NCI-H510A treated with DMSO at 0.1 percent for 48 hours (cell line): ENCODE results near the gene ZCWPW1.
"Not testable (repeated sequence)": the region's sequence is repeated elsewhere in the genome, so short reads cannot be mapped to it uniquely, and the experiment has no call there.

ENCODE experiments used
- DNase-seq: peaks from one replicate; lab custom pipeline; 2025; lab: John Stamatoyannopoulos, UW

Gene ZCWPW1

DNA sequence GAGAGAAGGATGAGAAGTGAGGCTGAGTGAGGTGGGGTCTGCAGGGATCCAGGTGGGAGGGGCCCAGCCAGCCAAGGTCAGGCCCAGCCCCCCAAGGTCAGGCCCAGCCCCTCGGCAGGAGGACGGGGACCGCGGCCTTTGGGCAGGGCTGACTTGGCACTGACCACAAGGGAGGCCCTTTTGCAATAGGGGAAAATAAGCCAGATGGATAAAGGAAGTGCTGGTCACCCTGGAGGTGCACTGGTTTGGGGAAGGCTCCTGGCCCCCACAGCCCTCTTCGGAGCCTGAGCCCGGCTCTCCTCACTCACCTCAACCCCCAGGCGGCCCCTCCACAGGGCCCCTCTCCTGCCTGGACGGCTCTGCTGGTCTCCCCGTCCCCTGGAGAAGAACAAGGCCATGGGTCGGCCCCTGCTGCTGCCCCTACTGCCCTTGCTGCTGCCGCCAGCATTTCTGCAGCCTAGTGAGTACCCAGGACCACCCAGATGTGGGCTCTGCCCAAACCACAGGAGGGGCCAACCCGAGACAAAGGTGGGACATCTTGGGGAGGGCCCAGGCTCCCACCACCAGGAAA is 55.2 kb downstream of the ZCWPW1 start, which contains the start of gene PILRA:
TSS of gene PILRA (plus strand) at position 227 of the 571 bp plus-strand sequence. CDS start at position 397, 170 bp downstream.
- no peak for DNase-seq

DNA sequence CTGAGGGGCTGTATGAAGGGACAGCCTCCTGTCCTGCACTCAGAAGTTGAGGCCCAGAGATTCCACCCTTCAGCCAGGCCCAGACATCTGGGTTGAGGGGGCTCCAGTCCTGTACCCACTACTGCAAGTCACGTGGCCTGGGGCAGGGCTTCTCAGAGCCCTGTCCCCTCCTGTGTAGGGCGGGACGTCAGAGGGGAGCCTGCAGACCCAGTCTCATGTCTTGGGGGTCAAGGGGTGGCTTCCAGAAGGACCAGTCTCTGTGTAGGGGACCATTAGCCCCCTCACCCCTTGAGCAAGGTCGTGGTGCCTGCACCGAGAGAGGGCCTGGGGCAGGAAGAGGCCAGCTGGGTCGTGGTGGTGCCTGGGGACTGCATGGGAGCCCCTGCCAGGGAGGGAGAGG is 55.8 kb downstream of the ZCWPW1 start:
- DNase-seq = no peak

DNA sequence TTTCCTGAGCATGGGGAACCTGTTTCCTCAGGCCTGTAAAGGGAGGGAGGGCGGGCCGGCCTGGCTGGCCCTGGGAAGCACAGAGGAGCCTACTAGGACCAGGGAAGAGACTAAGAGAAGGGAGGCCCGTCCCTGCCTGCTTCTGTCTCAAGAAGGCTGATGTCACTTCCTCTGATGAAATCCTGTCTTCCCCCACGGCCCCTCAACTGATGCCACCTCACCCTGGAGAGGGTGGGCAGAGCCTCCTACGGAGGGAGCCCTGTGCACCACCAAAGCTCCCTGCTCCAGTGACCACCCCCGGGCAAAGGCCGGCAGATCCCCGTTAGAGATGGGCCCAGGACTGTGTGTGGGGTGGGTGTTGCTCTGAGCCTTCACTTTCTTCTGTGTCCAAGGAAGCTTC is 56.2 kb downstream of the ZCWPW1 start:
- DNase-seq = no peak

DNA sequence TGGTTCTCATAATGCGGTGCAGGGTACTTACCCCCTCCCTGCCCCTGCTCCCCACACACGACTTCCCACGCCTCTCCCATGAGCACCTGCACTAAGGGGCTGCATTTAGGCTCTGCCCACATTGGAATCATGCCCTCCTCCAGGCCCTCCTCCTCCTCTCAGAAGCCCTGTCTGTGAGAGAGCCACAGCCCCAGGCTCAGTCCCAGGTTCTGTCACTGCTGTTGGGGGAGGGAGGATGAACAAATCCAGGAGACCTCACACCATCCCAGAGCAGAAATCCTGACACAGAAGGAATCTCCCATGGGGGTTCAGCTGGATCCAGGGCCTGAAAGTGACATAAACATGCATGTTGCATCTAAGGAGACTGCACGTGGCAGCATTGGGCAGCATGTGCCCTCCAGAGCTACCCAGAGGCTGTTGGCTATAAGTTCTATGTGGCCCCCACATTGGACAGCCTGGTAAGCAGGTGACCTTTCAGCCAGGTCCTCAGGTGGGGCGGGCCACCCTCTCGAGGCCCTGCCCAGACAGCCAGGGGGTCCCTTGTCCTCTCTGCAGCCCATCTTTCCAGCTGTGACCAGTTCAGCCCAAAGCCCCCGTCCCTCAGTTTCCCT is 56.8 kb downstream of the ZCWPW1 start:
- DNase-seq = no peak

DNA sequence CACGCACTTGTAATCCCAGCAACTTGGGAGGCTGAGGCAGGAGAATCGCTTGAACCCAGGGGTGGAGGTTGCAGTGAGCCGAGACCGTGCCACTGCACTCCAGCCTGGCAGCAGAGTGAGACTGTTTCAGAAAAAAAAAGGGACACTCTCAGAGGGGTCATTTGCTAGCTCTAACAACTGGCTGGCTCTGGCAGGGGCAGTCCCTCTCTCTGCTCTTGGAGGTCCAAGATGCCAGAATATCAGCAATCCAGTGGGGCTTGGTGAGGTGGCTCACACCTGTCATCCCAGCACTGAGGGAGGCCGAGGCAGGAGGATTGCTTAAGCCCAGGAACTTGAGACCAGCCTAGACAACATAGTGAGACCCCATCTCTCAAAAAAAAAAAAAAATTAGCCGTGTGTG is 57.8 kb downstream of the ZCWPW1 start:
- DNase-seq = no peak

DNA sequence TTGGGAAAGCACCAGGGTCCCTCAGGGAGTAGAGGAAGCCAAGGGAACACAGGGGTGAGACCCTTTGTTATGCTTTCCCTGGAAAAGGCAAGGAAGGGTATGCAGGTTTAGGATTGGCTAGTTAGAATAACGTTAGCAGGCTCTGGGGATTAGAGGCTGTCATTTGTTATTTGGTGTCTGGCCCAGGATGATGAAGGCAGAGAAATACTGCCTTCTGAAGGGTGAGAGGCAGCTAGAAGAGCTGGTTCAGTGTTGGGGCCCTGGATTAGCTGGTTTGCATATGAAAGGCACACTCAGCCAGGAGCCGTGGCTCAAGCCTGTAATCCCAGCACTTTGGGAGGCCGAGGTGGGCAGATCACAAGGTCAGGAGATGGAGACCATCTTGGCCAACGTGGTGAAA is 58.2 kb downstream of the ZCWPW1 start:
- no peak for DNase-seq

DNA sequence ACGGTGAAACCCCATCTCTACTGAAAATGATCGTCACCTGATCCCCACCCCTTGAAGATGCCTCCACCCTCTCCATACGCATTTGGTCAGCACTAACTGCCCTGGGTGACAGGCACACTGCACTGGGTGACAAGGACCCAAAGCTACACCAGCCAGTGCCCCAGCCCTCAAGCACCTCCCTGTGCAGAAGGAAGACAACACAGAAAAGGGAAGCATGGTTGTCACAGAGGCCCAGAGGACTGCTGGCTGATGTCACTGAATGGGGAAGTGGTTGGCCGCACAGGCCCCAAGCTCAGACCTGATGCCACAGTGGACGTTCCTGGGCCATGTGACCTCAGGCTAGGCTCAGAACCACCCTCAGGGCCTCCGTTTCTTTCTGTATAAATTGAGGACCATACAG is 59.4 kb downstream of the ZCWPW1 start:
- no peak for DNase-seq

DNA sequence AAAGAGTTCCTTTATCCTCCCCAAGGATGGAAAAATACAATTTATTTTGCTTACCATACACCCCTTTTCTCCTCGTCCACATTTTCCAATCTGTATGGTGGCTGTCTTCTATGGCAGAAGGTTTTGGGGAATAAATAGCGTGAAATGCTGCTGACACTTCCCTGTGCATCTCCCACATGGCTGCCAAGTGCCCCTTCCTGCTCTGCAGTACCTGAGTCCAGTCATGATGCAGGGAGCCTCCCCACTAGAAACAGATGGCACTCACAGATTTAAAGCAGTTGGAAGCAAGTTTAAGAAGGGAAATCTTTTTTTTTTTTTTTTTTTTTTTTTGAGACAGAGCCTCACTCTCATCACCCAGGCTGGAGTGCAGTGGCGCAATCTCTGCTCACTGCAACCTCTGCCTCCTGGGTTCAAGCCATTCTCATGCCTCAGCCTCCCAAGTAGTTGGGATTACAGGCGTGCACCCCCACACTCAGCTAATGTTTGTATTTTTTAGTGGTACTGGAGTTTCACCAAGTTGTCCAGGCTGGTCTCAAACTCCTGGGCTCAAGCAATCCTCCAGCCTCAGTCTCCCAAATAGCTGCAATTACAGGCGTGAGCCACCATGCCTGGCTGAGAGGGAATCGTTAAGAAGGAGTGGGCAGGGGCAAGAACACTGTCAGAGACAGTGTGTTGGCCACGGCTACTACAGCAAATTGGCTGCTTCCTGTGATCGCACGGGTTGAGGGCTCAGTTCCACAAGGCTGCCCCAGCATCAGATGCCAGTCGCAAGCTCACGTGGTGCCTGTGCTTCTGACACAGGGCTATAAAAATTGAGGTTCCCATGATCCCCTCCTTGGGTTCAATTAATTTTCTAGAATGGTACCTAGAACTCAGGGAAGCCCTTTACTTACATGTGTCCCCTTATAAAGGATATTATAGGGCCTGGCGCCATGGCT is 60.6 kb downstream of the ZCWPW1 start:
- no peak for DNase-seq

DNA sequence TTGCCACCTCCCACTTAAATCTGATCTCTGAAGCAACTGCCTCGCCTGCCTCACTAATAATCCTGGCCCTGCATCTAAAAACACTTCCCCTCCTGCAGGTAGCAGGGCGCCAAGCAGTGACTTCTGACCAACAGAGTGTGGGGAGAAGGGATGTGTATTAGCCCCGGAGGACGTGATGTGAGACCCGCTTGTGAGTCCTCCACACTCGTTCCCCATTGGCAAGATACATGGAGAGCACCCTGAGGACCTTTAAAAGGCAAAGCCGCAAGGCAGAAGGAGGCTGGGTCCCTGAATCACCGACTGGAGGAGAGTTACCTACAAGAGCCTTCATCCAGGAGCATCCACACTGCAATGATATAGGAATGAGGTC is 61.3 kb downstream of the ZCWPW1 start:
- DNase-seq = no peak

DNA sequence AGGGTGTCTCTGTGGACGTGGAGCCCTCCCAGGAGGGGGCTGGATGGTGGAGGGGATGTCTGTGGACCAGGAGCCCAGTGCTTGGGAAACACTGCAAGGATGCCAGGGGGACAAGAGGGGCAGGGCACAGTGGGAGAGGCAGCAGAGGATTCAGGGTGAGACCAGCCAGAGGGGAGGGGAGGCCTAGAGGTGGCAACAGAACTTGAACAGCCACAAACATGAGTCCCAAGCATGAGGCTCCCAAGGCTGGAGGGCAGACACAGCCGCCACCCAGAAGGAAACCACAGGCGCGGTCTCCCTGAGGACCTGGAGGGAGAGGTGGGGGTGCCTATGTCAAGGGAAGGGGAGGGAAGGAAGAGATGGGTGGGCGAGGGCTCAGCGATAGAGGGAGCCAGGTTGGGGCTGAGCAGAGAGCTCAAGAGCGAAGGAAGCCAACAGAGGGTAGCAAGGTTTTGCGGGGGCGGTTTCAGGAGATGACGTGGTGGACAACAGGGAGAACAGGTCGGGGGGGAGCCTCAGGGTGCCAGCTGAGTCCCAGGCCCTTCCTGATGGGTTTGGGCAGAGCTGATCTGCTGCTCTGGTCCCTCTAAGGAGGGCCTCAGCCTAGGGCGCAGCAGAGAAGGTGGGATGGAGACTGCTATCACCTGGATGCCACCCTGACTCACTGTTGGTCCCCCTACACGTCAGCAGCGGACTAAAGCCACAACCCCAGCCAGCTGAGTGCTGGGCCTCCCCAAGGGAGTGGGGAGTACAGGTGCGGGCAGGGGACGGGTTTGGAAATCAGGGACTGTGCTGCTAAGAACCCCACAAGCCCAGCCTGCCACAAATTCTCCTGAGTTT is 61.9 kb downstream of the ZCWPW1 start:
- DNase-seq = no peak

DNA sequence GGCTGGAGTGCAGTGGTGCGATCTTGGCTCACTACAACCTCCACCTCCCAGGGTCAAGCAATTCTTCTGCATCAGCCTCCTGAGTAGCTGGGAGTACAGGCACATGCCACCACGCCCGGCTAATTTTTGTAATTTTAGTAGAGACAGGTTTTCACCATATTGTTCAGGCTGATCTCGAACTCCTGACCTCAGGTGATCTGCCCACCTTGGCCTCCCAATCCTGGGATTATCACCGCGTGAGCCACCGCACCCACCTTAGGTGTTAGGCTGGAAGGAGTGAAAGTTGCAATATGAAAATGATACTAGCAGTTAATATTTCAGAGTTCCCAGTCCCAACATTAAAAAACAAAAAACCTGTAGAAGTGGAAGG is 62.5 kb downstream of the ZCWPW1 start:
- not testable (repeated sequence) for DNase-seq

DNA sequence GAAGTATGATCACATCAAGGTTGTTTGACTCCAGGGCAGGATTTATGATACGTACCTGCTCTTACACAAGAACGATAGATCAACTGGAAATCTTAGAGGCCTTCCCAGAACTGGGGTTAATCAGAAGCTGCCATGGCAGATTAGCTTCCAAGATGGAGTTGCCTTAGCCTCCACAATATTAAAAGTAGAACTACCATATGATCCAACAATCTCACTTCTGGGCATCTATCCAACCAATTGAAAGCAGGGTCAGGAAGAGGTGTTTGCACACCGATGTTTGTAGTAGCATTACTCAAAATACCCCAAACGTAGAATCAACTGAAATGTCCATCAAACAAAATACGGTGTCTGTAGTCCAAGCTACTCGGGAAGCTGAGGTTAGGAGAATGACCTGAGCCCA is 64.0 kb downstream of the ZCWPW1 start:
- no peak for DNase-seq

DNA sequence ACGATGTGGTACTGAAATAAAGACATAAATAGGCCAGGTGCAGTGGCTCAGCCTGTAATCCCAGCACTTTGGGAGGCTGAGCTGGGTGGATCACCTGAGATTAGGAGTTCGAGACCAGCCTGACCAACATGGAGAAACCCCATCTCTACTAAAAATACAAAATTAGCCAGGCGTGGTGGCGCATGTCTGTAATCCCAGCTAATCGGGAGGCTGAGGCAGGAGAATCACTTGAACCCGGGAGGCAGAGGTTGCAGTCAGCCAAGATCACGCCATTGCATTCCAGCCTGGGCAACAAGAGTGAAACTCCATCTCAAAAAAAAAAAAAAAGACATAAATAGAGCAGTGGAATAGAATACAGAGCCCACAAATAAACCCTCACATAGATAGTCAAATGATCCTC is 64.7 kb downstream of the ZCWPW1 start:
- DNase-seq = not testable (repeated sequence)

DNA sequence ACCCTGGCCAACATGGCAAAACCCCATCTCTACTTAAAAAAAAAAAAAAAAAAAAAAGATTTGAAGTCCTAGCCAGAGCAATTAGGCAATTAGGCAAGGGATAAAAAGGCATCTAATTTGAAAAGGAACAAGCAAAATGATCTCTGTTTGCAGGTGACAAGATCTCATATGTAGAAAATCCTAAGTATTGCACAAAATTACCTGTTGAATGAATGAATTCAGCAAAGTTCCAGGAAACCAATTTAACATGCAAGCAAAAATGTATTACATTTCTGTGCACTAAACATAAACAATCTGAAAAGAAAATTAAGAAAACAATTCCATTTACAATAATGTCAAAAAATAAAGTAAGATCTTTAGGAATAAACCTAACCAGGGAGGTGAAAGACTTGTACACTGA is 65.4 kb downstream of the ZCWPW1 start:
- no peak for DNase-seq

DNA sequence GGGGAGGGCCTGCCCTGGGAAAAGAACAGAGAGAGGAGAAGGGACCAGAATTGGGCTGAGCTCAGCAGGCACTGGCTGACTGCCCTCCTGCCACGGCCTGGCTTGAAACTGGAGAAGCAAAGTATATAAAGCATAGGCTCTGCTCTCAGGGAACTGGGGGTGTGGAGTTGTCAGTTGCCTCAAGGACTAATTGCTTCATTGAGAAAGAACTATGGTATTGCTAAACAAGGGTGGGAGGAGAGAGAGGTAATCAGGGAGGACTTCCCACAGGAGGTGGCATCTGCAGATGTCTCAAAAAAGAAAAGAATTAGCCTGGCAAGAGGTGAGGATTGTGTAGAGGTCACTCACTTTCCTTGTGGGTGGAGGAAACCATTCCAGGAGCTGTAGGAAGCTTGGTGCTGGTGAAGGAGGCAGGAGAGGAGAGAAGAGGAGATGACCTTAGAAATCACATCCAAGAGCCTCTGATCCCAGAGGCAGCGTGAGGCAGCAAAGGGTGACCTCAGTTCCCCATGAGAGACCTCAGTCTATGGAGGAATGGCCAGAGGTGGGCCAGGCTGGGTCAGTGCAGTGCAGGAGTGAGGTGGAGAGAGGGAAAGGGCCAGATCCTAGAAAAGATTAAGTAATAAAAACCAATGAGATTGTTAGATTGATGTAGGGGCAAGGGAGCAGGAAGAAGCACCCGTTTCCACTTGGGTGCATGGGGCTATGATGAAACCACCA is 68.2 kb downstream of the ZCWPW1 start:
- no peak for DNase-seq

DNA sequence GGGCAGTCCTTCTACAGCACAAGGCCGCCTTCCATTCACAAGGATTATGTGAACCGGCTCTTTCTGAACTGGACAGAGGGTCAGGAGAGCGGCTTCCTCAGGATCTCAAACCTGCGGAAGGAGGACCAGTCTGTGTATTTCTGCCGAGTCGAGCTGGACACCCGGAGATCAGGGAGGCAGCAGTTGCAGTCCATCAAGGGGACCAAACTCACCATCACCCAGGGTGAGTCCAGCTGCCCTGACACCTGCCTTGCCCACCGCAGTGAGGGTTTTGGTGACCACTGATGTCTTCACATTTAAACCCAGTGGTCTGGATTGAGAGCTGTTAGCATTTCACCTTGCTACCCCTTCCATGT is 69.7 kb downstream of the ZCWPW1 start:
- no peak for DNase-seq

DNA sequence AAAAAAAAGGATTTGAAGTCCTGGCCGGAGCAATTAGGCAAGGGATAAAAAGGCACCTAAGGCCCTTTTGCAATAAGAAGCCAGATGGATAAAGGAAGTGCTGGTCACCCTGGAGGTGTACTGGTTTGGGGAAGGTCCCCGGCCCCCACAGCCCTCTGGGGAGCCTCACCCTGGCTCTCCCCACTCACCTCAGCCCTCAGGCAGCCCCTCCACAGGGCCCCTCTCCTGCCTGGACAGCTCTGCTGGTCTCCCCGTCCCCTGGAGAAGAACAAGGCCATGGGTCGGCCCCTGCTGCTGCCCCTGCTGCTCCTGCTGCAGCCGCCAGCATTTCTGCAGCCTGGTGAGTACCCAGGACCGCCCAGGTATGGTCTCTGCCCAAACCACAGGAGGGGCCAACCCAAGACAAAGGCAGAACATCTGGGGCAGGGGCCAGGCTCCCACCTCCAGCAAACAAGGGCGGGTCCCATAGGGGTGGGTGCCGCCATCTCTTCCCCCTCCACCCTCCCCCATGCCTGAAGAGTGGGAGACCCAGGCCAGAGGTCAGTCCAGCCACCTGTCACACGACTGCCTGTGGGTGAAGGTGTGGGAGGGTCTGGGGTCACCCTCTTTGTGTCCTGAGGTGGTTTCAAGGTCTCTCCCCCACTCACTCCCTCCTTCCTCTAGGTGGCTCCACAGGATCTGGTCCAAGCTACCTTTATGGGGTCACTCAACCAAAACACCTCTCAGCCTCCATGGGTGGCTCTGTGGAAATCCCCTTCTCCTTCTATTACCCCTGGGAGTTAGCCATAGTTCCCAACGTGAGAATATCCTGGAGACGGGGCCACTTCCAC is 70.3 kb downstream of the ZCWPW1 start, which contains the start of gene PILRB:
TSS of gene PILRB (plus strand) at position 91 of the 830 bp plus-strand sequence. CDS start at position 277, 186 bp downstream.
- no peak for DNase-seq

DNA sequence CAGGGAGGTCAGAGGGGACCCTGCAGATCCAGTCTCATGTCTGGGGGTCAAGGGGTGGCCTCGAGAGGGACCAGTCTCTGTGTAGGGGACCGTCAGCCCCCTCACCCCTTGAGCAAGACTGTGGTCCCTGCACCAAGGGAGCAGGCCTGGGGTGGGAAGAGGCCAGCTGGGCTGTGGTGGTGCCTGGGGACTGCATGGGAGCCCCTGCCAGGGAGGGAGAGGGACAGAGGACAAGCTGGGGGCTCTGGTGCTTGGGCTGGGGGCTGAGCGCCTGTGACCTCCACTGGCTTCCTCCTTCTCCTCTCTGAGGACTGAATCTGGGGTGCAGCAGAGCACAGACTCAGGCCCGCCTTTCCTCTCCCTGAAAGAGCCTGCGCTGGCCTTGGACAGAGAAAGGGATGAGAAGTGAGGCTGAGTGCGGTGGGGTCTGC is 71.4 kb downstream of the ZCWPW1 start:
- DNase-seq = no peak

DNA sequence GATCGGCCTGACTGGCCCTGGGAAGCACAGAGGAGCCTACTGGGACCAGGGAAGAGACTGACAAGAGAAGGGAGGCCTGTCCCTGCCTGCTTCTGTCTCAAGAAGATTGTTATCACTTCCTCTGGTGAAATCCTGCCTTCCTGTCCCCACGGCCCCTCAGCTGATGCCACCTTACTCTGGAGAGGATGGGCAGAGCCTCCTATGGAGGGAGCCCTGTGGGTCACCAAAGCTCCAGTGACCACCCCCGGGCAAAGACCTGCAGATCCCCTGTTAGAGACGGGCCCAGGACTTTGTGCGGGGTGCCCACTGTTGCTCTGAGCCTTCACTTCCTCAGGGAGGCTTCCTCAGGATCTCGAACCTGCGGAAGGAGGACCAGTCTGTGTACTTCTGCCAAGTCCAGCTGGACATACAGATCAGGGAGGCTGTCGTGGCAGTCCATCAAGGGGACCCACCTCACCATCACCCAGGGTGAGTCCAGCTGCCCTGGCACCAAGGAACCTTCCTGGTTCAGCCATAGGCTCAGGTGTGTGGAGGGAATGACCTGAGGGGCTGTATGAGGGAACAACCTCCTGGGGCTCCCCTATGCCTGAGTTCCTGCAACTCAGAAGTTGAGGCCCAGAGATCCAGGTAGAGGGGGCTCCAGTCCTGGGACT is 72.0 kb downstream of the ZCWPW1 start:
- DNase-seq = no peak

DNA sequence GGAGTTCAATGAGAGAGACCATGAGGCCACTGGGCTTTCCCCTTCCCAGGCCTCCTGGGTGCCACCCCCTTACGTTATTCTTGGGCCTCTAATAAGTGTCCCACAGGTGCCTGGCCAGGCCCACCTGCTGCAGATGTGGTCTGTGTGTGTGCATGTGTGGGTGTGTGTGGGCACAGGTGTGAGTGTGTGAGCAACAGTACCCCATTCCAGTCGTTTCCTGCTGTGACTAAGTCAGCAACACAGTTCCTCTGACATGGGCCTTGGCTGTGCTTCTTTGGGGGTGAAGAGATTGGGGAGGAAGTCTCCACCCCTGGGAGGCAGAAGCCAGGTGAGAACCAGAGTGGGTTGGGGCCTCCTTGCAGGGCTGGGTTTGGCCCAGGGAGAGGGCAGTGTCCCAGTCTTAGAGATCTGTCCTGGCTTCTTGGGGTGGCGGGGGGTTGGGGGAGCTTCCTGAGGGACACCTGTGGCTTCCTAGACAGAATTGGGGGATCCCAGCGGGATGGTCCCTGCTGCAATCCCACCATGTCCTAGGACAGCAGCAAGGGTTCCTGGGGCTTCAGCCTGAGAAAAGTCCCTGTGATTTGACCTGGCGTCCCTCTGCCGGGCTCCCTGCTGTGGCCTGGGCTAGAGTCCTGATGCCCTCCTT is 74.7 kb downstream of the ZCWPW1 start:
- no peak for DNase-seq
